A549 (cell line): ENCODE results near the gene NSUN6.

Experiments used
- CHD2 ChIP-seq: fragments of 150-350 bp; IDR thresholded peaks from 2 replicates; pipeline ENCODE4 v1.6.1; 2014; ENCODE audit warnings: low read length; ENCODE audit not compliant: partially characterized antibody
- CHD4 ChIP-seq: fragments of 200-600 bp; sonication (generic); IDR thresholded peaks from 2 replicates; pipeline ENCODE4 v1.6.1; 2016; ENCODE audit warnings: antibody characterized with exemption, mild to moderate bottlenecking, borderline replicate concordance
- EHF ChIP-seq: fragments of 250-450 bp; sonication (Bioruptor Pico); IDR thresholded peaks from 2 replicates; pipeline ENCODE4 v1.5.0; 2020; ENCODE audit warnings: mild to moderate bottlenecking
- FOSL2 ChIP-seq, 2 experiments: fragments of 450-650 bp in 1 of 2; fragments of >200 bp in 1 of 2; sonication (Bioruptor Twin) in 1 of 2; formaldehyde crosslinking; IDR thresholded peaks; 2 replicates each; pipeline versions ENCODE4 v1.5.0 to v1.6.1; 2016 to 2020; ENCODE audit warnings: mild to moderate bottlenecking in 1 of 2, moderate library complexity in 1 of 2
- JUN ChIP-seq, 2 experiments: fragments of >200 bp; sonication (Bioruptor Twin); formaldehyde crosslinking; IDR thresholded peaks; 2 replicates in 1 of 2; 3 replicates in 1 of 2; pipeline ENCODE4 v1.6.1; 2016 to 2017
- JUNB ChIP-seq: fragments of >200 bp; sonication (Bioruptor Twin); formaldehyde crosslinking; IDR thresholded peaks from 2 replicates; pipeline ENCODE4 v1.6.1; 2016
- MAZ ChIP-seq: fragments of 150-350 bp; IDR thresholded peaks from 2 replicates; pipeline ENCODE4 v1.6.1; 2014; ENCODE audit warnings: antibody characterized with exemption, low read depth, low read length, borderline replicate concordance
- POLR2A ChIP-seq: IDR thresholded peaks from 2 replicates; pipeline ENCODE4 v1.6.1; 2012; ENCODE audit warnings: mild to moderate bottlenecking, low read length
- RFX5 ChIP-seq: fragments of 450-650 bp; IDR thresholded peaks from 2 replicates; pipeline ENCODE4 v1.7.1; 2014; ENCODE audit warnings: antibody characterized with exemption, mild to moderate bottlenecking, moderate library complexity
- ZFP36 ChIP-seq: fragments of 450-650 bp; IDR thresholded peaks from 2 replicates; pipeline ENCODE4 v1.6.1; 2014; ENCODE audit warnings: borderline replicate concordance; ENCODE audit not compliant: partially characterized antibody
- TF ChIP-seq, protein P1 (sequence below): fragments of >200 bp; sonication (Bioruptor Twin); formaldehyde crosslinking; IDR thresholded peaks from 3 replicates; pipeline ENCODE4 v1.5.1; 2016
- TF ChIP-seq, protein P2 (sequence below): fragments of >200 bp; sonication (Bioruptor Twin); formaldehyde crosslinking; IDR thresholded peaks from 3 replicates; pipeline ENCODE4 v1.6.1; 2016
- TF ChIP-seq, protein P3 (sequence below): fragments of 200-600 bp; sonication (generic); IDR thresholded peaks from 2 replicates; pipeline ENCODE4 v1.6.1; 2016; ENCODE audit warnings: antibody characterized with exemption, mild to moderate bottlenecking, moderate library complexity
- TF ChIP-seq, protein P4 (sequence below): fragments of 250-450 bp; sonication (Bioruptor Pico); IDR thresholded peaks from 2 replicates; pipeline ENCODE4 v1.5.0; 2021; ENCODE audit warnings: mild to moderate bottlenecking, moderate library complexity, borderline replicate concordance

DNA sequence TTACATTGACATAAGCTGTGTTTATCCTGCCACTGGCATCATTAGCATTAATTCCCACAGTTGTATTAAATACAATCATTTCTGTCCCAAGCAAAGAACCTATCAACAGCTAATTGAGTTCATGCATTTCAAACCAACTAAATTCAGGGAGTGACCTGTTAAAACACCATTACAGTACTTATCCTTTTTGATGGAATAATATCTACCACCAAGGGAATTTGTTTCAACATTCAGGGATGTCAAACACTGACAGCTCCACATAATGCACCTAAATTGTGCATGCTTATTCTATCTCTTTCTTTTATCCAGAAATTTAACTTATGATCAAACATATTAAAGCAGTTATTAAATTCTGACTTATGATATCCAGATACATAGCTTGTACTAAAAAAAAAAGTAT, 136.8 kb downstream of the NSUN6 start:
- TF ChIP-seq, protein P1, sequence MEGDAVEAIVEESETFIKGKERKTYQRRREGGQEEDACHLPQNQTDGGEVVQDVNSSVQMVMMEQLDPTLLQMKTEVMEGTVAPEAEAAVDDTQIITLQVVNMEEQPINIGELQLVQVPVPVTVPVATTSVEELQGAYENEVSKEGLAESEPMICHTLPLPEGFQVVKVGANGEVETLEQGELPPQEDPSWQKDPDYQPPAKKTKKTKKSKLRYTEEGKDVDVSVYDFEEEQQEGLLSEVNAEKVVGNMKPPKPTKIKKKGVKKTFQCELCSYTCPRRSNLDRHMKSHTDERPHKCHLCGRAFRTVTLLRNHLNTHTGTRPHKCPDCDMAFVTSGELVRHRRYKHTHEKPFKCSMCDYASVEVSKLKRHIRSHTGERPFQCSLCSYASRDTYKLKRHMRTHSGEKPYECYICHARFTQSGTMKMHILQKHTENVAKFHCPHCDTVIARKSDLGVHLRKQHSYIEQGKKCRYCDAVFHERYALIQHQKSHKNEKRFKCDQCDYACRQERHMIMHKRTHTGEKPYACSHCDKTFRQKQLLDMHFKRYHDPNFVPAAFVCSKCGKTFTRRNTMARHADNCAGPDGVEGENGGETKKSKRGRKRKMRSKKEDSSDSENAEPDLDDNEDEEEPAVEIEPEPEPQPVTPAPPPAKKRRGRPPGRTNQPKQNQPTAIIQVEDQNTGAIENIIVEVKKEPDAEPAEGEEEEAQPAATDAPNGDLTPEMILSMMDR, result no peak
- no peak for TF ChIP-seq POLR2A
- TF ChIP-seq JUN (IDR thresholded peaks at IDR 0.05), result no peak
- TF ChIP-seq RFX5, result no peak
- TF ChIP-seq EHF (CRISPR knock-in tag), result no peak
- no peak for TF ChIP-seq CHD2
- TF ChIP-seq, protein P2, sequence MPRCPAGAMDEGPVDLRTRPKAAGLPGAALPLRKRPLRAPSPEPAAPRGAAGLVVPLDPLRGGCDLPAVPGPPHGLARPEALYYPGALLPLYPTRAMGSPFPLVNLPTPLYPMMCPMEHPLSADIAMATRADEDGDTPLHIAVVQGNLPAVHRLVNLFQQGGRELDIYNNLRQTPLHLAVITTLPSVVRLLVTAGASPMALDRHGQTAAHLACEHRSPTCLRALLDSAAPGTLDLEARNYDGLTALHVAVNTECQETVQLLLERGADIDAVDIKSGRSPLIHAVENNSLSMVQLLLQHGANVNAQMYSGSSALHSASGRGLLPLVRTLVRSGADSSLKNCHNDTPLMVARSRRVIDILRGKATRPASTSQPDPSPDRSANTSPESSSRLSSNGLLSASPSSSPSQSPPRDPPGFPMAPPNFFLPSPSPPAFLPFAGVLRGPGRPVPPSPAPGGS, result no peak
- TF ChIP-seq, protein P3, sequence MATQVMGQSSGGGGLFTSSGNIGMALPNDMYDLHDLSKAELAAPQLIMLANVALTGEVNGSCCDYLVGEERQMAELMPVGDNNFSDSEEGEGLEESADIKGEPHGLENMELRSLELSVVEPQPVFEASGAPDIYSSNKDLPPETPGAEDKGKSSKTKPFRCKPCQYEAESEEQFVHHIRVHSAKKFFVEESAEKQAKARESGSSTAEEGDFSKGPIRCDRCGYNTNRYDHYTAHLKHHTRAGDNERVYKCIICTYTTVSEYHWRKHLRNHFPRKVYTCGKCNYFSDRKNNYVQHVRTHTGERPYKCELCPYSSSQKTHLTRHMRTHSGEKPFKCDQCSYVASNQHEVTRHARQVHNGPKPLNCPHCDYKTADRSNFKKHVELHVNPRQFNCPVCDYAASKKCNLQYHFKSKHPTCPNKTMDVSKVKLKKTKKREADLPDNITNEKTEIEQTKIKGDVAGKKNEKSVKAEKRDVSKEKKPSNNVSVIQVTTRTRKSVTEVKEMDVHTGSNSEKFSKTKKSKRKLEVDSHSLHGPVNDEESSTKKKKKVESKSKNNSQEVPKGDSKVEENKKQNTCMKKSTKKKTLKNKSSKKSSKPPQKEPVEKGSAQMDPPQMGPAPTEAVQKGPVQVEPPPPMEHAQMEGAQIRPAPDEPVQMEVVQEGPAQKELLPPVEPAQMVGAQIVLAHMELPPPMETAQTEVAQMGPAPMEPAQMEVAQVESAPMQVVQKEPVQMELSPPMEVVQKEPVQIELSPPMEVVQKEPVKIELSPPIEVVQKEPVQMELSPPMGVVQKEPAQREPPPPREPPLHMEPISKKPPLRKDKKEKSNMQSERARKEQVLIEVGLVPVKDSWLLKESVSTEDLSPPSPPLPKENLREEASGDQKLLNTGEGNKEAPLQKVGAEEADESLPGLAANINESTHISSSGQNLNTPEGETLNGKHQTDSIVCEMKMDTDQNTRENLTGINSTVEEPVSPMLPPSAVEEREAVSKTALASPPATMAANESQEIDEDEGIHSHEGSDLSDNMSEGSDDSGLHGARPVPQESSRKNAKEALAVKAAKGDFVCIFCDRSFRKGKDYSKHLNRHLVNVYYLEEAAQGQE, result no peak
- TF ChIP-seq ZFP36, result no peak
- TF ChIP-seq, protein P4, sequence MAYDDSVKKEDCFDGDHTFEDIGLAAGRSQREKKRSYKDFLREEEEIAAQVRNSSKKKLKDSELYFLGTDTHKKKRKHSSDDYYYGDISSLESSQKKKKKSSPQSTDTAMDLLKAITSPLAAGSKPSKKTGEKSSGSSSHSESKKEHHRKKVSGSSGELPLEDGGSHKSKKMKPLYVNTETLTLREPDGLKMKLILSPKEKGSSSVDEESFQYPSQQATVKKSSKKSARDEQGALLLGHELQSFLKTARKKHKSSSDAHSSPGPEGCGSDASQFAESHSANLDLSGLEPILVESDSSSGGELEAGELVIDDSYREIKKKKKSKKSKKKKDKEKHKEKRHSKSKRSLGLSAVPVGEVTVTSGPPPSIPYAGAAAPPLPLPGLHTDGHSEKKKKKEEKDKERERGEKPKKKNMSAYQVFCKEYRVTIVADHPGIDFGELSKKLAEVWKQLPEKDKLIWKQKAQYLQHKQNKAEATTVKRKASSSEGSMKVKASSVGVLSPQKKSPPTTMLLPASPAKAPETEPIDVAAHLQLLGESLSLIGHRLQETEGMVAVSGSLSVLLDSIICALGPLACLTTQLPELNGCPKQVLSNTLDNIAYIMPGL, result no peak
- no peak for TF ChIP-seq MAZ
- TF ChIP-seq CHD4, result no peak
- no peak for TF ChIP-seq JUNB
- TF ChIP-seq FOSL2 (IDR thresholded peaks at IDR 0.05), result no peak
- no peak for TF ChIP-seq FOSL2 (CRISPR knock-in tag; IDR thresholded peaks at IDR 0.05)
